Sigmoid colon (tissue), 4 donors: ENCODE results near the gene ADCY3.

Source experiments
- CTCF ChIP-seq, 4 experiments: fragments of 450-650 bp in 3 of 4; fragments of 200-600 bp in 1 of 4; IDR thresholded peaks; one replicate each; pipeline ENCODE4 v1.5.1; 2016 to 2019; ENCODE audit warnings: antibody characterized with exemption in 4 of 4, mild to moderate bottlenecking in 3 of 4, moderate library complexity in 2 of 4
- POLR2AphosphoS5 ChIP-seq, 4 donors: sonication (generic); formaldehyde crosslinking; IDR thresholded peaks; one replicate each; pipeline ENCODE4 v1.6.1; 2017; ENCODE audit warnings: antibody characterized with exemption in 4 of 4

GRCh38 chr2:24932715-24933114 lies 12.7 kb upstream of the ADCY3 start:
- TF ChIP-seq CTCF (IDR thresholded peaks at IDR 0.05) (no peak), POLR2AphosphoS5 (IDR thresholded peaks at IDR 0.05) (no peak)
